Dermis lymphatic vessel endothelial cell (primary cell): ENCODE data around the gene BCR. TPM values are rescaled to one million over a fixed set of nuclear protein-coding genes. Genes with fewer than 3 reads are reported as not detected.

ENCODE experiments used
- total RNA-seq: library from RNA; depleted of rRNA; stranded (reverse); fragments of >200 nt; gene quantifications from 2 replicates; pipeline ENCODE4 v1.2.1, GENCODE V29; 2014

BCR gene
- 162 and 168 TPM in 2 replicates for total RNA-seq

GRCh38 chr22:23180301-23180892 is at the start of gene BCR:
TSS of gene BCR (plus strand) at chr22:23180509. CDS start at chr22:23180961, 452 bp downstream.

DNA sequence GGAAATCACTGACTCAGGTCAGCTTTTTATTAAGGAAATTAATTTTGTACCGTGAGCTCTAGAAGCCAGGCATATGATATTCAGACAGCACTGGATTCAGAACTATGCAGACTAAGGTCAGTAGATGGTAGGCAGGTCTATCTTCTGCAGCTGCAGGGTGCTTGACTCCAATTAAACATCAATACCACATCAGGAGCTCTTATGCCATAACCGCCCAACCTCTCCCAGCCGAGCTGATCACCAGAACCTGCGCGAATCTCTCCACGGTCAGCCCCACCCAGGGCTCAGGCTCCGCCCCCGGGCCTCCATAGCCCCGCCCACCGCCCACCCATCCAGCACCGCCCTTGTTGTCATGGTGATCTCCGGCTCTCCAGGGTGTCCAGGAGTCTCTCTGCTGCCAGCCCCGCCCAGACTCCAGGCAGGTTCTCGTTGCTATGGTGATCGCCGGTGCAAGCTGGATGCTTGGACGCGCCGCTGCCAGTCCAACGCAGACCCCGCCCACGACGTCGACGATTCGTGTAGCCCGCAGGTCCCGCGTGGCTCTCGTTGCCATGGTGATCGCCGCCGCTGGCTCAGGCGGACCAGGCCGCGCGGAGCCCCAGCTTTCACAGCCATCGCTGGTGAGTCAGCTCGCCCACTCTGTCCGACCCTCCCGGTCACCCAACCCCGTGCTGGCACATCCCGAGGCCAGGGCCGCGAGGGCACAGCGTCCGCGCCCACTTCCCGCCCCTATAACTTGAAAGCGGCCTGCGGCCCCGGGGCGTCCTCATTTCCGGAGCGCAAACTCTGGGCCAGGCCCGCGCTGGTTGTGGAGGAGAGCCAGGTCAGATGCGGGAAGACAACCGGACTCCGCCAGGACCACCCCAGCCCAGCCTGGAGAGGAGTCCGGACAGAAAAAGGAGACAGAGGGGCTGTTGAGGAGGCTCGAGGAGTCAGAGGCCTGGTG is 35.1 kb upstream of the BCR start, which contains the start of gene RAB36:
Gene RAB36 (plus strand): TSS at position 546 of the 946 bp plus-strand sequence. CDS start 1,140 bp downstream, outside the sequence.

Other genes starting within 250 kb of the BCR start
- 0.22 and 0.52 TPM in 2 replicates for gene GNAZ, start 110.0 kb upstream of the BCR start, total RNA-seq
- 0.09 TPM in 1 of 2 replicates, not detected in the other for gene RSPH14, start 38.5 kb upstream of the BCR start, total RNA-seq
- gene RAB36, start 35.0 kb upstream of the BCR start, total RNA-seq: 0.43 and 1.0 TPM in 2 replicates